CD4-positive, alpha-beta T cell treated with Interleukin-10 for 1 hour (primary cell): ENCODE data around the gene REG1A.

ENCODE experiments used
- DNase-seq: peaks from one replicate; pipeline ENCODE4 v3.0.0-alpha.2; 2020

Gene REG1A

GRCh38 chr2:79120194-79120713, at the start of gene REG1A:
Gene REG1A (plus strand): TSS chr2:79120488. CDS start chr2:79120862, 374 bp downstream.
- no peak for DNase-seq

- DNase-seq = no peak
Observed at GRCh38 chr2:79071078-79071477, 49.2 kb upstream of the REG1A start.

GRCh38 chr2:79082987-79083386, 37.3 kb upstream of the REG1A start:
- no peak for DNase-seq

- DNase-seq = no peak
Observed at GRCh38 chr2:79083597-79084251, 36.6 kb upstream of the REG1A start.

- DNase-seq = no peak
Observed at GRCh38 chr2:79084495-79085135, 35.7 kb upstream of the REG1A start.

- DNase-seq = no peak
Observed at GRCh38 chr2:79085382-79085781, 34.9 kb upstream of the REG1A start.

- no peak for DNase-seq
Observed at GRCh38 chr2:79086255-79086654, 34.0 kb upstream of the REG1A start.

GRCh38 chr2:79087785-79088364, 32.4 kb upstream of the REG1A start, which contains the start of gene REG1B:
Gene REG1B (minus strand): TSS chr2:79087993. CDS start chr2:79087612, 381 bp downstream.
- DNase-seq = no peak

GRCh38 chr2:79090693-79091092, 29.6 kb upstream of the REG1A start:
- no peak for DNase-seq

- DNase-seq = no peak
Observed at GRCh38 chr2:79097843-79098242, 22.4 kb upstream of the REG1A start.

- DNase-seq = no peak
Observed at GRCh38 chr2:79099140-79099686, 21.1 kb upstream of the REG1A start.

- DNase-seq = no peak
Observed at GRCh38 chr2:79100285-79100684, 20.0 kb upstream of the REG1A start.

- no peak for DNase-seq
Observed at GRCh38 chr2:79101024-79101423, 19.3 kb upstream of the REG1A start.

- DNase-seq = no peak
Observed at GRCh38 chr2:79103214-79103613, 17.1 kb upstream of the REG1A start.

GRCh38 chr2:79105259-79105658, 15.0 kb upstream of the REG1A start:
- DNase-seq = no peak

GRCh38 chr2:79112269-79112668, 8.0 kb upstream of the REG1A start:
- DNase-seq = no peak

GRCh38 chr2:79114797-79115494, 5.3 kb upstream of the REG1A start:
- no peak for DNase-seq

GRCh38 chr2:79116997-79117928, 3.0 kb upstream of the REG1A start:
- DNase-seq = no peak

- DNase-seq = no peak
Observed at GRCh38 chr2:79122676-79123075, 2.4 kb downstream of the REG1A start.

GRCh38 chr2:79124907-79125720, 4.8 kb downstream of the REG1A start:
- no peak for DNase-seq

- no peak for DNase-seq
Observed at GRCh38 chr2:79125721-79125985, 5.4 kb downstream of the REG1A start.
